GM19025 (cell line): ENCODE data around the gene PSMA7.

Experiments
- ATAC-seq: cut with Tn5 transposase; IDR thresholded peaks from one replicate; pipeline ENCODE4 v1.9.1; 2021; ENCODE audit warnings: mild to moderate bottlenecking, low read depth, moderate library complexity; ENCODE audit not compliant: unreplicated experiment

PSMA7 gene

GRCh38 chr20:62143081-62143956, at the start of gene PSMA7, which contains the start of gene SS18L1:
Gene PSMA7 (minus strand): TSS chr20:62143394. CDS start chr20:62143303, 91 bp downstream.
Gene SS18L1 (plus strand): TSS chr20:62143769. CDS start chr20:62143821, 52 bp downstream.
- peak; percentile 78 for ATAC-seq

GRCh38 chr20:62192635-62193034, 49.4 kb upstream of the PSMA7 start:
- ATAC-seq: no peak

- ATAC-seq: no peak
These were observed 48.8 kb upstream of the PSMA7 start for GRCh38 chr20:62191781-62192559.

GRCh38 chr20:62190639-62191411, 47.6 kb upstream of the PSMA7 start:
- ATAC-seq: no peak

GRCh38 chr20:62186887-62187866, 44.0 kb upstream of the PSMA7 start:
- ATAC-seq: no peak

- no peak for ATAC-seq
These were observed 42.9 kb upstream of the PSMA7 start for GRCh38 chr20:62186096-62186426.

- no peak for ATAC-seq
These were observed 40.4 kb upstream of the PSMA7 start for GRCh38 chr20:62183426-62184142.

GRCh38 chr20:62182469-62183425, 39.6 kb upstream of the PSMA7 start, which contains the start of gene MTG2:
Gene MTG2 (plus strand): TSS chr20:62183028. CDS start chr20:62193421, 10,393 bp downstream.
- peak; percentile 88 for ATAC-seq

GRCh38 chr20:62181808-62182207, 38.6 kb upstream of the PSMA7 start:
- ATAC-seq: no peak

GRCh38 chr20:62179162-62179504, 35.9 kb upstream of the PSMA7 start:
- ATAC-seq: no peak

GRCh38 chr20:62178316-62179161, 35.3 kb upstream of the PSMA7 start:
- ATAC-seq: no peak

GRCh38 chr20:62177307-62177706, 34.1 kb upstream of the PSMA7 start:
- no peak for ATAC-seq

GRCh38 chr20:62176866-62177265, 33.7 kb upstream of the PSMA7 start:
- no peak for ATAC-seq

GRCh38 chr20:62175711-62176110, 32.5 kb upstream of the PSMA7 start:
- no peak for ATAC-seq

GRCh38 chr20:62174870-62175624, 31.9 kb upstream of the PSMA7 start:
- ATAC-seq: no peak
